Astrocyte of the cerebellum (primary cell): ENCODE data around the gene TNIK.

Experiments used
- DNase-seq: peaks from one replicate; pipeline ENCODE4 v3.0.0-alpha.2; 2011; ENCODE audit warnings: low read depth
- H3K4me3 ChIP-seq: 2 replicates; pipeline ENCODE4 v1.5.1; 2011; ENCODE audit warnings: mild to moderate bottlenecking, low read depth, low read length, moderate library complexity
- CTCF ChIP-seq: IDR thresholded peaks from 2 replicates; pipeline ENCODE4 v1.5.1; 2012; ENCODE audit warnings: low read length, low read depth, moderate library complexity, mild to moderate bottlenecking; ENCODE audit errors: missing control alignments
- in situ Hi-C: cut with HindIII; loops from 2 replicates; pipeline ENCODE4 v1.10.0; 2017; ENCODE audit warnings: low sequenced_read_pairs

Gene TNIK

GRCh38 chr3:171026597-171027293, 433.5 kb downstream of the TNIK start, which contains the start of gene SLC2A2:
TSS of gene SLC2A2 (minus strand) at chr3:171026720. CDS start at chr3:171026670, 50 bp downstream.
- in situ Hi-C loops, result no loop called here
- TF ChIP-seq CTCF, result no peak
- DNase-seq, result no peak
- H3K4me3 ChIP-seq, result no peak within 1 kb of the TSS

DNA sequence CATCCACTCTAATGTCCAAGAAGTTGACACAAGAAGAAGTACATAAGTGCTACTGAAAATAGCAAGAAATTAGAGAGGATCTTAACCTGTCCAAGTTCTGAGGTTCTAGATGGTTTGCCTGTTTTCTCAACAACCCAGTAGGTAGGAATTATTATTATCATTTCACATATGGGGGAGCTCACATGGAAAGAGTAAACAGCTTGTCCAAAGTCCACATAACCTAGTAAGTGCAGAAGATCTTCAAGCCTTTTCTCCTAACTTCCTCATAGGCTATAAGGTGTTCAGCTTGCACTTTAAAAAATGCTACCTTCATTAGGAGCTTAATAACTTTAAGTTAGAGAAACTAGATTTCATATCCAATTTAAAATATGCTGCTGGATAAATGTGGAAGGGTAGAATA, 436.6 kb downstream of the TNIK start:
- no peak for TF ChIP-seq CTCF
- in situ Hi-C loops, result no loop called here
- no peak for DNase-seq
- no peak overlapping the region for H3K4me3 ChIP-seq

DNA sequence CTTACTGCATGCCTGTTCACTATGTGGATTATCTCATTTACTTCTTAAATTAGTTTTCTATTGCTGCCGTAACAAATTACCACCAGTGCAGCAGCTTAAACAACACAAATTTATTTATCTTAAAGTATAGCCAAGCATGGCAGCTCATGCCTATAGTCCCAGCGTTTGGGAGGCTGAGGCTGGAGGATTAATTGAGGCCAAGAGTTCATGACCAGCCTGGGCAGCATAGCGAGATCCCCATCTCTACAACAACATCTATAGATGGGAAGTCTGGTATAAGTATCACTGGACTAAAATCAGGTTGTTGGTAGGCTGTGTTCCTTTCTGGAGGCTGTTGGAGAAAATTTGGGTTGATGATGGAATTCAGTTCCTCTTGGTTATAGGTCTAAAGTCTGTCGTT, 438.8 kb downstream of the TNIK start:
- in situ Hi-C loops, result no loop called here
- no peak for DNase-seq
- TF ChIP-seq CTCF, result no peak
- H3K4me3 ChIP-seq, result no peak overlapping the region

DNA sequence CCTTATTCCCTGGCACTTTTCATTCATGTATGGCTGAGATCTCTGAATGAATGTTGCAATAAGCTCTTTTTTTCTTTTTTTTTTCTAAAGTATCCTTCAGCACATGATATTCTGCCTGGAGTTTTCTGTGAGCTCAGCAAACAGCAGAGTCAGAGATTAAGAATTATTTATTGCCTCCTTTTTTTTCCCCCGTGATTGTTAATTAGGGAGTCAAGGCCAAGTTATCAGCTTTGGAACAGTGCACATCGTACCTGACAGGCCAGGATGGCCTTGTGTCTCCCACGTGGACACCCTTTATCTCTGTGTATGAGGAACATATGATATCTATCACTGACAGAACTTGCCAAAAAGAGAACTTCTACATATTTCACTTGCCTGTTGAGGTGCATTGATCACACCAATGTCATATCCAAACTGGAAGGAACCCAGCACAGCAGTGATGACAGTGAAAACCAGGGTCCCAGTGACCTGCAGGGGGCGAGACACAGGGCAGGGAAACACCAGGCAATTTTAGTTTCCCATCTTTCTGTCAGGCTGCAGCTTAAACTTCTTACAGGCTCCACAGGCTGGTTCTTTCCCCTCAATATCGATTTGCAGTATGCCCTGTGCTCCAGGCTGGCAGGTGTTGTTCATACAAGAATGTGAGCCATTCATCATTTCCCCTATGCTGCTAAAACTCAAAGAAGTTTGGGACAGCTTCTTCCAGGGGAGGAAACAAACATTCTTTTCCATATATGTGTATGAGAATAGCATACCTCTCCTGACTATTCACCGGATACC, 441.9 kb downstream of the TNIK start:
- peak; percentile 10 for TF ChIP-seq CTCF
- H3K4me3 ChIP-seq, result no peak overlapping the region
- no peak for DNase-seq
- in situ Hi-C loops, result no loop called here

DNA sequence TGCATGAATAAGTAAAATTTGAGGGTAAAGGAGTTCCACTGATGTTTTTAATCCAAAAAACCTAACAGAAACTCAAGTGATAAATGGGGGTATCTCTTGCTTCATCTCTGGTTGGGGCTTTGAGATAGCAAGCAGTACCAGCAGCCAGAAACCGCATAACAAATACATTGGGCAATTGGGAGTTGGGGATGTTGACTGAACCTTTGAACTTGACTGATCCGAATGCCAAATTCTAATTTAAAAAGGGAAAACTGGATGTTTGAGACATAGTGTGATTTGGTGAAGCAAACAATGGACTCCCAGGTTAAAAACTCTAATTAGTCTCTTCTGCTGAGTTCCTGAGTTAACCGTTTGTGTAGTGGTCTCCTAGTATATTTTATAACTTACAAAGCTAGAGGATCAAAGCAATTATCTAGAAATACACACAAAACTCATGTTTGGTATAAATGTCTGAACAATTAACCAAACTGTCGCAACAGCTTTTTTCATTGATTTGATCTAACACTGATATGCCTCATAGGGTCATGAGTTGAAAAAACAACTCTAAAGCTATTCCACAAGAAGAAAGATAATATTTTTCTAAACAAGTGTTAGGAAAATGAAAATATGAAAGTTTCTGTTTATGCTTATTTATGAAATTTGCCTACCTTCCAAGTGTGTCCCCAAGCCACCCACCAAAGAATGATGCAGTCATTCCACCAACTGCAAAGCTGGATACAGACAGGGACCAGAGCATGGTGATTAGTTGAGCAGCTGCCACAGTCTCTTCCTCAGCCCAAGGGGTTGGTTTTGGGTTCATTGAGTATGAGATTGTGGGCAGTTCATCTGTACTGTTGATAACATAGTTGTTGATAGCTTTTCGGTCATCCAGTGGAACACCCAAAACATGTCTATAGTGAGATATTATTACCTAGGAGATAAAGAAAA, 446.1 kb downstream of the TNIK start:
- no peak for TF ChIP-seq CTCF
- H3K4me3 ChIP-seq, result no peak overlapping the region
- no peak for DNase-seq
- in situ Hi-C loops, result no loop called here

DNA sequence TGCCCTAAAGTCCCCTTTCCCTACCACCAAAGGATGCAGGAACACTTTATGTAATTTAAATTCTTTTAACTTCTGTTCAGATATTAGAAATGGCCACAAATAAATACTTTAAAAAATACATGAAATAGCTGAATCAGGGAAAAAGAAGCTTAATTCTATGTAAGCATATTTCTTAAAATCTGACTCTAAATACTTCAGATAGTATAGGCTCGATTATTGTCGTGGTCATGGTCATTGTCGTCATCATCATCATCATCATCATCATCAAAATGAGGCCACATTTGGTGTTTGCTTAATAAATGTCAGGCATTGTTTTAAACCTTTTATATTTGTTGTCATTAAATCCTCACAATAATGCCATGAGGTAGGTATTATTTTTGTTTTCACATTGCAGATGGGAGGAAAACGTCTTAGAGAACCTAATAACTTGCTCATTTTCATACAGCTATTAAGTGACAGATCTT, 448.3 kb downstream of the TNIK start:
- H3K4me3 ChIP-seq, result no peak overlapping the region
- DNase-seq, result no peak
- in situ Hi-C loops, result no loop called here
- no peak for TF ChIP-seq CTCF
